H1 (cell line): ENCODE results near the gene SLC24A3. TPM values are rescaled to one million over a fixed set of nuclear protein-coding genes. Genes with fewer than 3 reads are reported as not detected.

ENCODE experiments used
- CTCF ChIA-PET: fragments of 300-600 bp; sonication (Branson Sonifier 250); formaldehyde crosslinking; loops from one replicate; lab custom pipeline; 2021; ENCODE audit not compliant: partially characterized antibody; lab: Charles Lee
- POLR2A ChIA-PET: fragments of 300-600 bp; sonication (Branson Sonifier 250); formaldehyde crosslinking; loops from one replicate; lab custom pipeline; 2021; ENCODE audit warnings: inconsistent platforms; ENCODE audit not compliant: partially characterized antibody; lab: Charles Lee
- DNase-seq, 2 experiments: peaks; one replicate each; pipeline versions ENCODE4 v3.0.0 to v3.0.0-alpha.2; 2010 to 2022; ENCODE audit warnings: low spot score in 2 of 2, low read depth in 1 of 2, mixed read lengths in 1 of 2
- FAIRE-seq: peaks from 2 replicates; lab custom pipeline; 2011; peaks lifted over from hg19 to GRCh38; lab: Jason Lieb, UNC
- H2AFZ ChIP-seq: 2 replicates; pipeline ENCODE4 v1.8.1; 2012; ENCODE audit warnings: low read length, inconsistent platforms
- H2AK5ac ChIP-seq: 2 replicates; pipeline ENCODE4 v1.6.1; 2013; ENCODE audit warnings: low read depth, low read length
- H2BK120ac ChIP-seq: replicated peaks from 2 replicates; pipeline ENCODE3; 2013; ENCODE audit warnings: low read depth, low read length, inconsistent platforms
- H2BK12ac ChIP-seq: 2 replicates; pipeline ENCODE4 v1.6.1; 2013; ENCODE audit warnings: low read depth, low read length
- H2BK15ac ChIP-seq: 2 replicates; pipeline ENCODE4 v1.6.1; 2013; ENCODE audit warnings: low read length
- H2BK20ac ChIP-seq: 2 replicates; pipeline ENCODE4 v1.6.1; 2013; ENCODE audit warnings: low read length
- H2BK5ac ChIP-seq: 2 replicates; pipeline ENCODE4 v1.6.1; 2013; ENCODE audit warnings: low read depth, low read length
- H3K14ac ChIP-seq: 2 replicates; pipeline ENCODE4 v1.6.1; 2013; ENCODE audit warnings: inconsistent platforms; ENCODE audit not compliant: insufficient read length
- H3K18ac ChIP-seq: 2 replicates; pipeline ENCODE4 v1.6.1; 2013; ENCODE audit warnings: low read length; ENCODE audit errors: extremely low read depth
- H3K23ac ChIP-seq: 2 replicates; pipeline ENCODE4 v1.6.1; 2013; ENCODE audit warnings: inconsistent platforms; ENCODE audit not compliant: insufficient read length
- H3K23me2 ChIP-seq: 2 replicates; pipeline ENCODE4 v1.6.1; 2013; ENCODE audit warnings: low read depth, low read length
- H3K27ac ChIP-seq: 2 replicates; pipeline ENCODE4 v1.6.1; 2011; ENCODE audit warnings: low read depth, low read length, inconsistent platforms
- H3K27me3 ChIP-seq, 4 experiments: replicated peaks in 1 of 4; 1 replicate in 1 of 4; 2 replicates in 3 of 4; pipeline versions ENCODE4 v1.6.1 to v1.8.1; 2011 to 2013; ENCODE audit warnings: low read length in 3 of 4, mild to moderate bottlenecking in 3 of 4, inconsistent platforms in 2 of 4, mixed read lengths in 2 of 4, moderate library complexity in 1 of 4; ENCODE audit not compliant: control insufficient read depth in 3 of 4, insufficient read depth in 3 of 4; ENCODE audit errors: extremely low read depth in 1 of 4
- H3K36me3 ChIP-seq, 4 experiments: 2 replicates each; pipeline versions ENCODE4 v1.6.1 to v1.8.1; 2011 to 2013; ENCODE audit warnings: mild to moderate bottlenecking in 4 of 4, low read length in 3 of 4, moderate library complexity in 2 of 4, control low read depth in 1 of 4, inconsistent platforms in 1 of 4; ENCODE audit not compliant: insufficient read depth in 4 of 4, control insufficient read depth in 2 of 4
- H3K4ac ChIP-seq: replicated peaks from 2 replicates; pipeline ENCODE3; 2013; ENCODE audit warnings: low read length, low read depth, mixed read lengths, inconsistent platforms; ENCODE audit not compliant: insufficient read length
- H3K4me1 ChIP-seq, 4 experiments: replicated peaks in 1 of 4; 1 replicate in 1 of 4; 2 replicates in 3 of 4; pipeline versions ENCODE4 v1.6.1 to v1.8.1; 2011 to 2013; ENCODE audit warnings: low read length in 3 of 4, inconsistent platforms in 2 of 4, mixed read lengths in 1 of 4; ENCODE audit not compliant: insufficient read depth in 4 of 4, control insufficient read depth in 3 of 4
- H3K4me2 ChIP-seq, 2 experiments: 2 replicates each; pipeline versions ENCODE4 v1.6.1 to v1.8.1; 2011 to 2013; ENCODE audit warnings: low read depth in 2 of 2, low read length in 2 of 2, control low read depth in 1 of 2, inconsistent platforms in 1 of 2, mild to moderate bottlenecking in 1 of 2; ENCODE audit not compliant: insufficient read depth in 1 of 2
- H3K4me3 ChIP-seq, 4 experiments: fragments of 200-600, 300-600 bp in 1 of 4; sonication (generic), shearing (Covaris generic), sonication (Bioruptor Twin) in 1 of 4; 2 replicates each; pipeline versions ENCODE4 v1.5.1 to v1.8.1; 2011 to 2016; ENCODE audit warnings: low read length in 4 of 4, low read depth in 3 of 4, control low read depth in 2 of 4, inconsistent platforms in 2 of 4, mild to moderate bottlenecking in 2 of 4, mixed read lengths in 1 of 4, moderate library complexity in 1 of 4; ENCODE audit not compliant: insufficient read depth in 2 of 4; ENCODE audit errors: extremely low read depth in 1 of 4
- H3K56ac ChIP-seq: replicated peaks from 2 replicates; pipeline ENCODE3; 2013; ENCODE audit warnings: low read depth, mild to moderate bottlenecking, mixed read lengths, low read length, inconsistent platforms; ENCODE audit not compliant: insufficient read length
- H3K79me1 ChIP-seq: 2 replicates; pipeline ENCODE4 v1.6.1; 2013; ENCODE audit warnings: low read depth, low read length, control low read depth
- H3K79me2 ChIP-seq, 2 experiments: 2 replicates each; pipeline versions ENCODE4 v1.6.1 to v1.8.1; 2012 to 2013; ENCODE audit warnings: low read length in 2 of 2, mild to moderate bottlenecking in 2 of 2, inconsistent platforms in 1 of 2; ENCODE audit not compliant: insufficient read depth in 2 of 2, control insufficient read depth in 1 of 2
- H3K9ac ChIP-seq, 4 experiments: replicated peaks in 1 of 4; 1 replicate in 1 of 4; 2 replicates in 3 of 4; pipeline versions ENCODE4 v1.6.1 to v1.8.1; 2011 to 2013; ENCODE audit warnings: low read depth in 3 of 4, low read length in 3 of 4, control low read depth in 2 of 4, mild to moderate bottlenecking in 2 of 4, moderate library complexity in 2 of 4, inconsistent platforms in 1 of 4; ENCODE audit errors: extremely low read depth in 1 of 4
- H3K9me3 ChIP-seq, 2 experiments: 2 replicates each; pipeline versions ENCODE4 v1.6.1 to v1.8.1; 2012 to 2013; ENCODE audit warnings: mild to moderate bottlenecking in 2 of 2, moderate library complexity in 2 of 2, control low read depth in 1 of 2, inconsistent platforms in 1 of 2, low read depth in 1 of 2, low read length in 1 of 2, mixed read lengths in 1 of 2; ENCODE audit not compliant: insufficient read depth in 2 of 2
- H4K20me1 ChIP-seq, 2 experiments: replicated peaks in 1 of 2; 2 replicates each; pipeline versions ENCODE3 to v1.8.1; 2011 to 2013; ENCODE audit warnings: inconsistent platforms in 2 of 2, low read length in 2 of 2, mild to moderate bottlenecking in 1 of 2; ENCODE audit not compliant: insufficient read depth in 2 of 2, control insufficient read depth in 1 of 2
- H4K5ac ChIP-seq: 2 replicates; pipeline ENCODE4 v1.6.1; 2013; ENCODE audit warnings: low read length, low read depth, mixed read lengths, inconsistent platforms; ENCODE audit not compliant: insufficient read length
- H4K8ac ChIP-seq: 2 replicates; pipeline ENCODE4 v1.8.0; 2013; ENCODE audit warnings: mild to moderate bottlenecking, moderate library complexity, low read length, inconsistent platforms; ENCODE audit not compliant: insufficient read depth; ENCODE audit errors: extremely low read depth
- H4K91ac ChIP-seq: replicated peaks from 2 replicates; pipeline ENCODE3; 2013; ENCODE audit warnings: low read length, mixed read lengths, inconsistent platforms; ENCODE audit not compliant: insufficient read length
- ASH2L ChIP-seq: fragments of 200-600, 300-600 bp; sonication (generic); IDR thresholded peaks from one replicate; pipeline ENCODE4 v1.7.1; 2017; ENCODE audit warnings: low read length
- SIRT6 ChIP-seq: IDR thresholded peaks from one replicate; pipeline ENCODE4 v1.7.1; 2012; ENCODE audit warnings: low read length, inconsistent platforms
- WGBS, 2 experiments: shearing (Covaris generic) in 1 of 2; methylation state at CpG; one replicate each; pipeline versions ENCODE4 v1.1.6 to v1.1.7; 2013 to 2015; ENCODE audit warnings: low lambda C conversion rate in 2 of 2, mixed read lengths in 2 of 2, inconsistent platforms in 1 of 2, low coverage in 1 of 2, missing lambda C conversion rate in 1 of 2; ENCODE audit not compliant: insufficient replicate concordance in 2 of 2, insufficient coverage in 1 of 2, insufficient read length in 1 of 2; ENCODE audit errors: extremely low coverage in 1 of 2, missing lambda C conversion rate in 1 of 2; 5-methylcytosine and 5-hydroxymethylcytosine counted together
- polyA plus RNA-seq, 7 experiments: library from polyadenylated mRNA; depleted of rRNA in 3 of 7; stranded (reverse) in 5 of 7; unstranded in 2 of 7; fragments of >200 nt in 5 of 7; fragments of 200-250 nt in 2 of 7; gene quantifications; 1 replicate in 5 of 7; 2 replicates in 1 of 7; 4 replicates in 1 of 7; pipeline versions ENCODE4 v1.2.1 to v1.2.3, GENCODE V29; 2011 to 2013; ENCODE audit warnings: missing spikeins in 2 of 7, mixed read lengths in 2 of 7
- total RNA-seq: library from RNA; stranded (reverse); fragmentation: NEBNext Ultra II Directional; extraction: Animal tissue kit (Norgen Biotek cat#: 25700); gene quantifications from 2 replicates; pipeline ENCODE4 v1.2.1, GENCODE V29; 2021

The SLC24A3 gene
- total and polyA plus RNA-seq, 2 of the 8 experiments (the other 6 are each of a cell fraction or from before 2014, with no cell fraction given) = 4.5 to 6.3 TPM

GRCh38 chr20:19210391-19211155, 1.9 kb upstream of the SLC24A3 start:
- peak overlapping the region; percentile 86 for H4K91ac ChIP-seq

More at GRCh38 chr20:19210391-19211155, 1.9 kb upstream of the SLC24A3 start:
- Histone ChIP-seq H3K27ac (no peak overlapping the region), H3K56ac (no peak overlapping the region), H3K79me1 (no peaks in the 10 kb centered on the region), H3K18ac (peak overlapping the region; percentile 4; the same call in 1 of the 2 replicates), H2AK5ac (peak overlapping the region; percentile 87; the same call in 1 of the 2 replicates), H3K4me1 (peaks cover 14 to 35% (median 19%) of the 10 kb centered on the region in 4 experiments), H3K14ac (no peak overlapping the region), H4K8ac (no peak overlapping the region), H3K27me3 (peaks cover 0 to 27% (median 20%) of the 10 kb centered on the region in 4 experiments; a peak in 6 of 7 replicates), H2BK5ac (no peak overlapping the region), H2AFZ (no peak overlapping the region), H3K4me2 (peak overlapping the region in 1 of 2 experiments; percentile 83; a peak in 1 of 4 replicates), H3K23me2 (peaks cover 8% of the 10 kb centered on the region), H2BK20ac (peak overlapping the region; percentile 57; the same call in 1 of the 2 replicates), H3K9ac (no peak overlapping the region), H3K9me3 (no peaks in the 10 kb centered on the region), H2BK120ac (no peak overlapping the region), H3K36me3 (no peaks in the 10 kb centered on the region), H4K20me1 (no peaks in the 10 kb centered on the region), H2BK15ac (0 out of 2 replicates have a peak overlapping the region, but pooled peaks have one; percentile 6), H4K5ac (no peak overlapping the region), H2BK12ac (peak overlapping the region; percentile 50; the same call in 1 of the 2 replicates), H3K4ac (no peak overlapping the region), H3K23ac (no peak overlapping the region), H3K79me2 (peaks cover 0 to under 1% of the 10 kb centered on the region in 2 experiments; a peak in 1 of 4 replicates), H3K4me3 (no peak overlapping the region)
- 86% methylated on average over 8 of the region's 9 CpGs; no CpG with 5 or more reads in 1 of the 2 experiments for WGBS, 2 experiments
- POLR2A ChIA-PET = no interaction called here
- DNase-seq = no peak
- CTCF ChIA-PET = interaction anchor here (1.1 to 2.1 kb wide), 3 partner anchors 137 to 379 kb away, joined by 3 to 5 read pairs (median 3); no protein-coding TSS in a partner anchor
- no peak for FAIRE-seq
- no peak for TF ChIP-seq ASH2L
- no peak for TF ChIP-seq SIRT6
